ENCODE measurements around the gene SAMD4A.

DNA sequence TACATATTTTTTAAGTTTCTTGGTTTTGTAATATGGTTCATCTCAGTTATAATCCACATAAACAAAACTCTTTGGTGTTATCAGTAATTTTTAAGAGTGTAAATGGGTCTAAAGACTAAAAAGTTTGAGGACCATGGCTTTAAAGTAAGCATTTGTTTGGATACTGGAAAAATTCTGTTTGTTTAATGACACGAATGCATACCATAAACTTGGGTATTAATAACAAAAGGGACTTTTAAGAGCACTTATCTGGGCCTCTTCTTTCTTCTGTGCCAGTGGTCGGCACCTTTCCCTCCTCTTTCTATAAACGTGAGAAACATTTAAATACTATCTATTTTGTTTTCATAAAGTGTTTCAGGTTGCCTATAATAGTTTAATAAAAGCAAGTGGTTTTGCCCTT is 47.4 kb downstream of the SAMD4A start:
- TF ChIP-seq FOSL2 (IDR thresholded peaks at IDR 0.05) (no peak), FOSL2 (CRISPR knock-in tag; IDR thresholded peaks at IDR 0.05) (no peak), HDAC2 (IDR thresholded peaks at IDR 0.05) (no peak), POLR2A (IDR thresholded peaks at IDR 0.05; ENCODE audit: low read length) (no peak), MAFK (IDR thresholded peaks at IDR 0.05; ENCODE audit: partially characterized antibody) (no peak), SMC3 (IDR thresholded peaks at IDR 0.05) (no peak), RAD21 (conservative IDR thresholded peaks at IDR 0.05 in 1 of 2, IDR thresholded peaks at IDR 0.05 in 1 of 2) (no peak), NFE2L2 (conservative IDR thresholded peaks at IDR 0.05; ENCODE audit: low read length) (no peak), CHD2 (IDR thresholded peaks at IDR 0.05; ENCODE audit: low read length, partially characterized antibody) (no peak), ZC3H11A (IDR thresholded peaks at IDR 0.05) (no peak), ESRRA (IDR thresholded peaks at IDR 0.05; ENCODE audit: borderline replicate concordance, low read length) (no peak), CBX8 (IDR thresholded peaks at IDR 0.05) (no peak)
- TF ChIP-seq, protein P1, sequence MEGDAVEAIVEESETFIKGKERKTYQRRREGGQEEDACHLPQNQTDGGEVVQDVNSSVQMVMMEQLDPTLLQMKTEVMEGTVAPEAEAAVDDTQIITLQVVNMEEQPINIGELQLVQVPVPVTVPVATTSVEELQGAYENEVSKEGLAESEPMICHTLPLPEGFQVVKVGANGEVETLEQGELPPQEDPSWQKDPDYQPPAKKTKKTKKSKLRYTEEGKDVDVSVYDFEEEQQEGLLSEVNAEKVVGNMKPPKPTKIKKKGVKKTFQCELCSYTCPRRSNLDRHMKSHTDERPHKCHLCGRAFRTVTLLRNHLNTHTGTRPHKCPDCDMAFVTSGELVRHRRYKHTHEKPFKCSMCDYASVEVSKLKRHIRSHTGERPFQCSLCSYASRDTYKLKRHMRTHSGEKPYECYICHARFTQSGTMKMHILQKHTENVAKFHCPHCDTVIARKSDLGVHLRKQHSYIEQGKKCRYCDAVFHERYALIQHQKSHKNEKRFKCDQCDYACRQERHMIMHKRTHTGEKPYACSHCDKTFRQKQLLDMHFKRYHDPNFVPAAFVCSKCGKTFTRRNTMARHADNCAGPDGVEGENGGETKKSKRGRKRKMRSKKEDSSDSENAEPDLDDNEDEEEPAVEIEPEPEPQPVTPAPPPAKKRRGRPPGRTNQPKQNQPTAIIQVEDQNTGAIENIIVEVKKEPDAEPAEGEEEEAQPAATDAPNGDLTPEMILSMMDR (IDR thresholded peaks at IDR 0.05): no peak
- TF ChIP-seq, protein P2, sequence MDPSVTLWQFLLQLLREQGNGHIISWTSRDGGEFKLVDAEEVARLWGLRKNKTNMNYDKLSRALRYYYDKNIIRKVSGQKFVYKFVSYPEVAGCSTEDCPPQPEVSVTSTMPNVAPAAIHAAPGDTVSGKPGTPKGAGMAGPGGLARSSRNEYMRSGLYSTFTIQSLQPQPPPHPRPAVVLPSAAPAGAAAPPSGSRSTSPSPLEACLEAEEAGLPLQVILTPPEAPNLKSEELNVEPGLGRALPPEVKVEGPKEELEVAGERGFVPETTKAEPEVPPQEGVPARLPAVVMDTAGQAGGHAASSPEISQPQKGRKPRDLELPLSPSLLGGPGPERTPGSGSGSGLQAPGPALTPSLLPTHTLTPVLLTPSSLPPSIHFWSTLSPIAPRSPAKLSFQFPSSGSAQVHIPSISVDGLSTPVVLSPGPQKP (IDR thresholded peaks at IDR 0.05; ENCODE audit: low read depth, low read length): no peak
- TF ChIP-seq, protein P3, sequence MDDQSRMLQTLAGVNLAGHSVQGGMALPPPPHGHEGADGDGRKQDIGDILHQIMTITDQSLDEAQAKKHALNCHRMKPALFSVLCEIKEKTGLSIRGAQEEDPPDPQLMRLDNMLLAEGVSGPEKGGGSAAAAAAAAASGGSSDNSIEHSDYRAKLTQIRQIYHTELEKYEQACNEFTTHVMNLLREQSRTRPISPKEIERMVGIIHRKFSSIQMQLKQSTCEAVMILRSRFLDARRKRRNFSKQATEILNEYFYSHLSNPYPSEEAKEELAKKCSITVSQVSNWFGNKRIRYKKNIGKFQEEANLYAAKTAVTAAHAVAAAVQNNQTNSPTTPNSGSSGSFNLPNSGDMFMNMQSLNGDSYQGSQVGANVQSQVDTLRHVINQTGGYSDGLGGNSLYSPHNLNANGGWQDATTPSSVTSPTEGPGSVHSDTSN (IDR thresholded peaks at IDR 0.05): no peak

All from A549 (cell line).